AG04449 (cell line): ENCODE measurements around the gene C1QTNF9B.
"Not testable (repeated sequence)": the region's sequence is repeated elsewhere in the genome, so short reads cannot be mapped to it uniquely, and the experiment has no call there.

Experiments used
- CTCF ChIA-PET: fragments of 350-600 bp; formaldehyde crosslinking; extraction: SDS; loops from one replicate; lab custom pipeline; 2021; ENCODE audit warnings: antibody characterized with exemption; lab: Yijun Ruan, JAX
- POLR2A ChIA-PET: fragments of 400-600, 350-600 bp; formaldehyde crosslinking; extraction: SDS; loops from one replicate; lab custom pipeline; 2020; ENCODE audit warnings: antibody characterized with exemption, inconsistent platforms; lab: Yijun Ruan, JAX
- DNase-seq: peaks from one replicate; pipeline ENCODE4 v3.0.0-alpha.2; 2010; ENCODE audit warnings: low read depth, low spot score
- H3K4me3 ChIP-seq: 2 replicates; pipeline ENCODE4 v1.5.1; 2011; ENCODE audit warnings: low read depth, mild to moderate bottlenecking, control low read depth, low read length
- TF ChIP-seq, protein P1 (sequence below): IDR thresholded peaks from one replicate; pipeline ENCODE4 v1.5.1; 2011; ENCODE audit warnings: mild to moderate bottlenecking, moderate library complexity, low read length, control low read depth, inconsistent platforms; ENCODE audit not compliant: insufficient read depth; ENCODE audit errors: missing control alignments

Gene C1QTNF9B

DNA sequence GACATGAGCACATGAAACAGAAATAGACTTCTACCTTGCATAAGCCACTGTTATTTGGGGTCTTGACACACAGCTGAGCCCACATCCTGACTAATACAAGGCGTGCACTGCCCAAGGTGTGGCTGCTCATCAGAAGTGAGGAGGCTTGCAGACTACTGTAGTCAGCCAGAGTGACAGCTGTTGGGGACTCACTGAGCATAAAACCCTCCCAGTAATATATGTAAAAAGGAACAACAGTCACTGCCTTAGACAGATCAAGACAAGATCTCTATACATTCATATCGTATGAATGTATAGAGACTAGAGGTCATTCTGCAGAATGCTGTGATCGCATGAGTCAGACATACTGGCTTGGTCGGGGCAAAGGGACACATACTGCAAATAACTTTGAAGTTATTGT is 4.1 kb upstream of the C1QTNF9B start:
- H3K4me3 ChIP-seq = no peak overlapping the region
- ChIA-PET POLR2A (no interaction called here), CTCF (interaction anchor here (1.7 to 7.4 kb wide), 4 partner anchors 9 to 433 kb away, joined by 4 to 66 read pairs (median 31); partner anchors contain the start of gene MIPEP)
- no peak for DNase-seq
- TF ChIP-seq, protein P1, sequence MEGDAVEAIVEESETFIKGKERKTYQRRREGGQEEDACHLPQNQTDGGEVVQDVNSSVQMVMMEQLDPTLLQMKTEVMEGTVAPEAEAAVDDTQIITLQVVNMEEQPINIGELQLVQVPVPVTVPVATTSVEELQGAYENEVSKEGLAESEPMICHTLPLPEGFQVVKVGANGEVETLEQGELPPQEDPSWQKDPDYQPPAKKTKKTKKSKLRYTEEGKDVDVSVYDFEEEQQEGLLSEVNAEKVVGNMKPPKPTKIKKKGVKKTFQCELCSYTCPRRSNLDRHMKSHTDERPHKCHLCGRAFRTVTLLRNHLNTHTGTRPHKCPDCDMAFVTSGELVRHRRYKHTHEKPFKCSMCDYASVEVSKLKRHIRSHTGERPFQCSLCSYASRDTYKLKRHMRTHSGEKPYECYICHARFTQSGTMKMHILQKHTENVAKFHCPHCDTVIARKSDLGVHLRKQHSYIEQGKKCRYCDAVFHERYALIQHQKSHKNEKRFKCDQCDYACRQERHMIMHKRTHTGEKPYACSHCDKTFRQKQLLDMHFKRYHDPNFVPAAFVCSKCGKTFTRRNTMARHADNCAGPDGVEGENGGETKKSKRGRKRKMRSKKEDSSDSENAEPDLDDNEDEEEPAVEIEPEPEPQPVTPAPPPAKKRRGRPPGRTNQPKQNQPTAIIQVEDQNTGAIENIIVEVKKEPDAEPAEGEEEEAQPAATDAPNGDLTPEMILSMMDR = no peak

DNA sequence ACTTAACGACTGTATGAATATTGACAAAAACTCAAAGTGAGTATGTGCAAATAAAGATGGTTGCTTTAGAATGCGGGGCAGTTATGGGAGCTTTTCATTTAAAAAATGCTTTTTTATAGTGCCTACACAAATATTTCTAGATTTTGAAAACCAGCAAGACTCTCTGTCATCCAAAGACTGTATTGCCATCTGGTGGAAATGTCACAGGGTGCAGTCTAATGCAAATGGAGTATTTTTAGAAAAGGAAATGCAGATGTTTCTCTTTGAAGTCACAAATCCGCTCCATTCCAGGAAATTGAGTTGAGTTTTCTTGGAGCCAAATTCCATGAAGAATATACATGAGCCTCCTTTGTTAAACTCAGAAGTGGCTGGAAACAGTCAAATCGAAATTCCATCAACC is 2.3 kb upstream of the C1QTNF9B start:
- ChIA-PET POLR2A (no interaction called here), CTCF (interaction anchor here (0.6 to 7.4 kb wide), 17 partner anchors 11 to 577 kb away, joined by 3 to 66 read pairs (median 3); partner anchors contain the start of gene MIPEP)
- DNase-seq = no peak
- TF ChIP-seq, protein P1 = peak; percentile 33
- no peak overlapping the region for H3K4me3 ChIP-seq

DNA sequence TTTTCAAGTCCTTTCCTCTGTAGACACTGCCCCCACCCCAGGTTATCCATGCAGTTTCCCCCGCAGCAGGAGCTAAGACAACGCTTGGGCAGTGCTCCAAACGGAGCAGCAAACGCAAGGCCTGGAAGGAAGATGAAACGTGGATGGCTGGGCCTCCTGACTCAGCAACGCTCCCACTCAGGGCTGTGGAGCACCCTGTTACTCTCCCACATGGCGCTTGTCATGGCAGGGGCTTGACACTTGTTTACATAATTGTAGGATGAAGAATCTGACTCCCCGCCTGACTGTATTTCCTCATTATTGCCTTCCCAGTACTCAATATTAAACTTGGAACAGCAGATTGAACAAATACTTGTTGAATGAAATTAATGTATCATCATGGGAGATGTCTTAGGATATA is 799 bp upstream of the C1QTNF9B start:
- DNase-seq = no peak
- no peak overlapping the region for H3K4me3 ChIP-seq
- CTCF ChIA-PET = interaction anchor here (1.0 to 7.4 kb wide), 5 partner anchors 10 to 554 kb away, joined by 3 to 66 read pairs (median 5); partner anchors contain the start of gene MIPEP
- TF ChIP-seq, protein P1 = no peak
- POLR2A ChIA-PET = no interaction called here

DNA sequence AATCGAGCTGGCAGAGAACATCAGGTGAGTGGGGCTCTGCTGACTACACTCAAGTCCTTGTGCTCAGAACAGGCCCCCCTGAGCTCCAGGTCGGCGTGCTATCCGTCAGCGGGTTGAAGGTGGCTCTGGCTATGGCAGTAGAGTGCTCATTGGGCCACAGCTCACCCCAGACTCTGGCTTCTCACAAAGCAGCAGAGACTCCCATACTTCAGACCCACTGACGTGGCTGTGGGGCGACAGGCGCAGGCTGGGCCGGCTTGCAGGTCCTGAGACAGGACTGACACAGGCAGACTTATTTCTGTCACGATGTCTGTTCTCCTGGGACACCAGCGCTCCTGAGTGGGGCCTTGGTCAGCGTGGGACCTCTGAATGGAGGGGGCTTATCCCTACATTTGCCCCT is 2.6 kb downstream of the C1QTNF9B start:
- H3K4me3 ChIP-seq, DNase-seq, CTCF ChIA-PET, POLR2A ChIA-PET: not testable (repeated sequence)

DNA sequence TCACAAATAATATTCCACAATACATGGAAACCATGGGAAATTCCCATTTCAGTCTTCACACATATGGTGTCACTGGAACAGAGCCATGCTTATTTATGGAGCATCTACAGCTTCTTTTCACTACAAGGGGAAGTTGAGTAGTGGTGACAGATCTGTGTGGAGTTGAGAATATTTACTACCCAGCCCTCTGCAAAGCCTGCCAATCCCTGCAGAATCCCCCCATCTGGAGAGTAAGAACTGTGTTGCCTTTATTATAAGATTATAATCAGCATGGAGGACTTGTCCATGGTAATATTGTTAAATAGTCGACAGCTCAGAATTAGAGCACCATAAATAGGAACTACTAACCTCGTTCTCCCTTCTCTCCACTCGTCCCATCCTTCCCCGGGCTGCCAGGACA is 3.5 kb downstream of the C1QTNF9B start:
- DNase-seq, H3K4me3 ChIP-seq, CTCF ChIA-PET, POLR2A ChIA-PET: not testable (repeated sequence)

DNA sequence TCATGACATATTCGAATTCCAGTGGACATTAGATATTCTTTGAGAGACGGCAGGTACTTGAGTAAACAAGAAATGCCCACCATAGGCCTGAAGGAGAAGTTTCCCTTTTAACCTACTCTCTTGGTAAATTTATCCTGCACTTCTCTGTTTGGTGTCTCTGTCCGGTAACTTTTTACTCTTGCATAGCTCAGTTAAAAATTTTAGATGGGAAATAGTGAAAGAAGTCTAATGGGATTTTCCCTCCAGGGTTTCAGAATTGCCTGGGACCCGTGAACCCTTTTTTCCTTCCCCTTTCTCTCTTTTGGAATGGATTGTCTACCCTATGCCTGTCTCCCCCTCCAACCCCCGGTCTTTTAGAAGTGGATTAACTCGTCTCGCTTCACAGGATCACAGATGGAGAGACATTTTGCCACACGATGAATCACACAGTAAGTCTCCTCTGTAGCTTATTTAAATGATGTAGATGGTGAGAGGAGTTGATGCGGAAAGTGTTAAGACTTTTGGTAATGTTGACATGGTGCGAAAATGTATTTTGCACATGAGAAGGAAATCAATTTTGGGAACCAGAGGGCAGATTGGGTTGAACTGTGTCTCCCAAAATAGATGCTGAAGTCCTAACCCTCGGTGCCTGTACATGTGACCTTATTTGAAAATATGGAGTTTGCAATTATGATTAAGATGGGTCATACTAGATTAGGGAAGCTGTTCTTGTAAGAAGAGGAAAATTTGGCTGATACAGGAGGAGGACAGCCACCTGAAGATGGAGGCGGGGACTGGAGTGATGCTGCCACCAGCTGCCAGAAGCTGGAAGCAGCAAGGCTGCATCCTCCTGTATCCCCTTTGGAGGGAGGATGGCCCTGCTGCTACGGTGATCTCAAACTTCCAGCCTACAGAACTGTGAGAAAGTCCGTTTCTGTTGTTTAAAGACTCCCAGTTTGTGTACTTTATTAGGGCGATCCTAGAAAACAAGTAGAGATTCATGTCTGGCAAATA is 7.4 kb downstream of the C1QTNF9B start:
- POLR2A ChIA-PET = interaction anchor here (0.7 kb wide), 1 partner anchor 457 kb away, joined by 3 read pairs; no protein-coding TSS in a partner anchor
- TF ChIP-seq, protein P1 = no peak
- CTCF ChIA-PET = interaction anchor here (0.6 to 5.7 kb wide), 40 partner anchors 8 to 535 kb away, joined by 3 to 66 read pairs (median 4); partner anchors contain the start of genes C1QTNF9B and TNFRSF19
- H3K4me3 ChIP-seq = peak overlapping the region; percentile 89
- DNase-seq = no peak
